WTC11 (cell line): ENCODE data around the gene PLLP. TPM values are rescaled to one million over a fixed set of nuclear protein-coding genes. Genes with fewer than 3 reads are reported as not detected.

Experiments
- ATAC-seq: fragments of 200-7000 bp; cut with Tn5 transposase; 2 replicates; pipeline ENCODE4 v1.10.0; 2021; ENCODE audit warnings: mild to moderate bottlenecking, moderate library complexity
- CTCF ChIA-PET: fragments of 300-600 bp; sonication (Branson Sonifier 250); formaldehyde crosslinking; loops from one replicate; lab custom pipeline; 2021; ENCODE audit warnings: antibody characterized with exemption; lab: Charles Lee
- POLR2A ChIA-PET: fragments of 350-600 bp; sonication (Branson Sonifier 250); formaldehyde crosslinking; loops from one replicate; lab custom pipeline; 2021; ENCODE audit warnings: antibody characterized with exemption; lab: Charles Lee
- DNase-seq: peaks from one replicate; pipeline ENCODE4 v3.0.0; 2021; ENCODE audit warnings: low spot score
- H3K27ac Mint-ChIP-seq: 2 replicates; pipeline ENCODE4 v1.8.0; 2021; ENCODE audit warnings: mixed read lengths
- H3K27me3 Mint-ChIP-seq: 2 replicates; pipeline ENCODE4 v1.8.0; 2021; ENCODE audit warnings: low read depth, mild to moderate bottlenecking, moderate library complexity, mixed read lengths
- H3K36me3 Mint-ChIP-seq: 2 replicates; pipeline ENCODE4 v1.8.0; 2021; ENCODE audit warnings: mixed read lengths
- H3K4me1 Mint-ChIP-seq: 2 replicates; pipeline ENCODE4 v1.8.0; 2022; ENCODE audit warnings: mixed read lengths
- H3K4me3 Mint-ChIP-seq: 2 replicates; pipeline ENCODE4 v1.8.0; 2021; ENCODE audit warnings: mild to moderate bottlenecking, moderate library complexity, mixed read lengths
- H3K9me3 Mint-ChIP-seq: 2 replicates; pipeline ENCODE4 v1.8.0; 2021; ENCODE audit warnings: mixed read lengths
- ATF1 ChIP-seq: sonication (generic); formaldehyde crosslinking; IDR thresholded peaks from 2 replicates; pipeline ENCODE4 v1.8.1; 2023; ENCODE audit warnings: mild to moderate bottlenecking, moderate library complexity, missing genetic modification reagents
- EMX1 ChIP-seq: fragments of 250-450 bp; sonication (Bioruptor Pico); IDR thresholded peaks from 2 replicates; pipeline ENCODE4 v1.8.0; 2021; ENCODE audit warnings: mild to moderate bottlenecking
- FOXP1 ChIP-seq: sonication (generic); formaldehyde crosslinking; IDR thresholded peaks from 2 replicates; pipeline ENCODE4 v1.8.0; 2022; ENCODE audit warnings: missing genetic modification reagents, mild to moderate bottlenecking, moderate library complexity, borderline replicate concordance
- GTF2I ChIP-seq: fragments of 250-450 bp; sonication (Bioruptor Pico); conservative IDR thresholded peaks from 2 replicates; pipeline ENCODE4 v1.4.0; 2021; ENCODE audit warnings: mild to moderate bottlenecking
- JAZF1 ChIP-seq: fragments of 250-450 bp; sonication (Bioruptor Pico); IDR thresholded peaks from 2 replicates; pipeline ENCODE4 v1.9.0; 2021; ENCODE audit warnings: moderate library complexity, mild to moderate bottlenecking, inconsistent platforms
- KAT7 ChIP-seq: sonication (generic); formaldehyde crosslinking; IDR thresholded peaks from 2 replicates; pipeline ENCODE4 v1.8.1; 2023; ENCODE audit warnings: missing genetic modification reagents, mild to moderate bottlenecking, borderline replicate concordance
- MXD4 ChIP-seq: fragments of 250-450 bp; sonication (Bioruptor Pico); IDR thresholded peaks from 2 replicates; pipeline ENCODE4 v1.8.0; 2021; ENCODE audit warnings: mild to moderate bottlenecking, moderate library complexity, borderline replicate concordance
- NR2C2 ChIP-seq: sonication (generic); formaldehyde crosslinking; IDR thresholded peaks from 2 replicates; pipeline ENCODE4 v1.8.0; 2022; ENCODE audit warnings: mild to moderate bottlenecking, missing genetic modification reagents
- RELA ChIP-seq: sonication (generic); formaldehyde crosslinking; IDR thresholded peaks from 2 replicates; pipeline ENCODE4 v1.8.1; 2022; ENCODE audit warnings: missing genetic modification reagents, mild to moderate bottlenecking, borderline replicate concordance
- RORB ChIP-seq: fragments of 250-450 bp; sonication (Bioruptor Pico); IDR thresholded peaks from 2 replicates; pipeline ENCODE4 v1.9.0; 2021; ENCODE audit warnings: mild to moderate bottlenecking
- SMAD3 ChIP-seq: sonication (generic); formaldehyde crosslinking; IDR thresholded peaks from 2 replicates; pipeline ENCODE4 v1.8.0; 2022; ENCODE audit warnings: missing genetic modification reagents, mild to moderate bottlenecking, borderline replicate concordance
- SMAD4 ChIP-seq: sonication (generic); formaldehyde crosslinking; IDR thresholded peaks from 2 replicates; pipeline ENCODE4 v1.8.0; 2022; ENCODE audit warnings: mild to moderate bottlenecking, missing genetic modification reagents
- TP53 ChIP-seq: sonication (generic); formaldehyde crosslinking; IDR thresholded peaks from 2 replicates; pipeline ENCODE4 v1.8.1; 2023; ENCODE audit warnings: mild to moderate bottlenecking, missing genetic modification reagents
- USF2 ChIP-seq: sonication (generic); formaldehyde crosslinking; IDR thresholded peaks from 2 replicates; pipeline ENCODE4 v1.8.1; 2023; ENCODE audit warnings: mild to moderate bottlenecking, missing genetic modification reagents, moderate library complexity
- ZNF423 ChIP-seq: fragments of 250-450 bp; sonication (Bioruptor Pico); IDR thresholded peaks from 2 replicates; pipeline ENCODE4 v2.1.2; 2022; ENCODE audit warnings: mild to moderate bottlenecking, moderate library complexity
- ZNF532 ChIP-seq: fragments of 250-450 bp; sonication (Bioruptor Pico); IDR thresholded peaks from 2 replicates; pipeline ENCODE4 v1.9.0; 2021; ENCODE audit warnings: mild to moderate bottlenecking, borderline replicate concordance
- total RNA-seq: library from RNA; stranded (reverse); gene quantifications from 3 replicates; pipeline ENCODE4 v1.2.3, GENCODE V29; 2021
- TF ChIP-seq, protein P1 (sequence below): sonication (generic); formaldehyde crosslinking; IDR thresholded peaks from 2 replicates; pipeline ENCODE4 v1.8.0; 2022; ENCODE audit warnings: mild to moderate bottlenecking, missing genetic modification reagents
- TF ChIP-seq, protein P2 (sequence below): sonication (generic); formaldehyde crosslinking; IDR thresholded peaks from 2 replicates; pipeline ENCODE4 v1.8.1; 2023; ENCODE audit warnings: mild to moderate bottlenecking, missing genetic modification reagents, moderate library complexity

PLLP gene
- total RNA-seq, 1 experiment from 2014 or later, result 2.8 TPM

- TF ChIP-seq ZNF532 (CRISPR knock-in tag), result no peak
- no peak for TF ChIP-seq NR2C2
- no peak for TF ChIP-seq FOXP1 (CRISPR knock-in tag)
- no peak for TF ChIP-seq EMX1 (CRISPR knock-in tag)
These were observed 30.9 kb upstream of the PLLP start (continued) for GRCh38 chr16:57315416-57315815.

DNA sequence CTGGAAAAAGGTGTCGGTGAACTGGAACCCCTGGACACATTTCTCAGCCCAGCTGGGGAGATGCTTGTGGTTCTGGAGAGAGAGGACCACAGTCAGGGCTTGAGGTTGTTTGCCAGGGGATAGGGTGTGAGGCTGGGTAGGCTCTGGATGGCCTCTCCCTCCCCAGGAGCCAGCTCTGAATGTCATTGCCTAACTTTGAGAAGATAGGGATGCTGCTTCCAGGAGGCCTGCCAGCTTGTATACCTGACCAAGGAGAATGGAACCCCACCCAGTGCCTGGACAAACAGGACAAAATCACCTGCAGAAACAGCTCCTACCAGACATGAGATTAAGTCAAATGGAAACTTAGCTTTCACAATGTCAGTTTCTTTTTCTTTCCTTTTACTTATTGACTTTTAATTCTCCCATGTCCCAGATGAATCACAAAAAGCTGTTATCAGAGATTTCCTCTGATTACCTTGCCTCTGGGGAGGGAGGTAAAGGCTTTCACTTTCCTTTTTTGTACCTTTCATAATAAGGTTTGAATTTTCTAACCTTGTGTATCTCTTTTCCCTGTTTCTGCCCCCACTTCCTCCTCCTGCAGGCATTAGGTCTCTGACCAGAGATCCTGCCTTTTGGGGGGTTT lies 29.8 kb upstream of the PLLP start:
- no peak overlapping the region for H3K4me3 Mint-ChIP-seq
- no peaks in the 10 kb centered on the region for H3K9me3 Mint-ChIP-seq
- ChIA-PET POLR2A (interaction anchor here (0.6 to 0.9 kb wide), 2 partner anchors 10 to 14 kb away, joined by 3 read pairs; no protein-coding TSS in a partner anchor), CTCF (interaction anchor here (0.6 to 2.2 kb wide), 4 partner anchors 13 to 103 kb away, joined by 3 to 17 read pairs (median 4); no protein-coding TSS in a partner anchor)
- no peaks in the 10 kb centered on the region; the same call in 1 of the 2 replicates for H3K27me3 Mint-ChIP-seq
- no peak for DNase-seq
- peaks cover 23% of the 10 kb centered on the region for H3K4me1 Mint-ChIP-seq
- TF ChIP-seq USF2 (CRISPR knock-in tag), result no peak
- TF ChIP-seq, protein P1, sequence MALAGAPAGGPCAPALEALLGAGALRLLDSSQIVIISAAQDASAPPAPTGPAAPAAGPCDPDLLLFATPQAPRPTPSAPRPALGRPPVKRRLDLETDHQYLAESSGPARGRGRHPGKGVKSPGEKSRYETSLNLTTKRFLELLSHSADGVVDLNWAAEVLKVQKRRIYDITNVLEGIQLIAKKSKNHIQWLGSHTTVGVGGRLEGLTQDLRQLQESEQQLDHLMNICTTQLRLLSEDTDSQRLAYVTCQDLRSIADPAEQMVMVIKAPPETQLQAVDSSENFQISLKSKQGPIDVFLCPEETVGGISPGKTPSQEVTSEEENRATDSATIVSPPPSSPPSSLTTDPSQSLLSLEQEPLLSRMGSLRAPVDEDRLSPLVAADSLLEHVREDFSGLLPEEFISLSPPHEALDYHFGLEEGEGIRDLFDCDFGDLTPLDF (CRISPR knock-in tag), result no peak
- no peak for TF ChIP-seq SMAD3 (CRISPR knock-in tag)
- no peak for TF ChIP-seq SMAD4 (CRISPR knock-in tag)
- no peak for TF ChIP-seq KAT7 (CRISPR knock-in tag)
- TF ChIP-seq JAZF1 (CRISPR knock-in tag), result no peak
- no peak for TF ChIP-seq ZNF423 (CRISPR knock-in tag)
- no peak for TF ChIP-seq GTF2I (CRISPR knock-in tag)
- TF ChIP-seq RORB (CRISPR knock-in tag), result no peak
- ATAC-seq, result no peak
- no peaks in the 10 kb centered on the region for H3K36me3 Mint-ChIP-seq
- H3K27ac Mint-ChIP-seq, result no peak overlapping the region

DNA sequence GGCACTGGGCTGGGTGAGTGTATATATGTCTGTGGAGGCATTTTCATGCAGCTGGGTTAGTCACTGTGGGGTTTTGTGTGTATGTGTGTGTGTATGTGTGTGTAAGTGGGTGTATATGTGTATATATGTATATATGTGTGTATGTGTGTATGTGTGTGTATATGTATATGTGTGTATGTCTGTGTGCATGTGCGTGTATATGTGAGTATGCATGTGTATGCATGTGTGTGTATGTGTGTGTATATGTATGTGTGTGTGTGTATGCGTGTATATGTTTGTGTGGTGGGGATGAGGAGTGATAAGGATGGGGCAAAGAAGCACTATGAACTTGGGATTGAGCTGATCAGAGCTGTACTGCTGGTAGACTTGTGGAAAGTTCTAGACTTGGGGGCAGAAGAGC lies 29.0 kb upstream of the PLLP start:
- Mint-ChIP-seq H3K27ac (no peak overlapping the region), H3K36me3 (no peaks in the 10 kb centered on the region), H3K4me3 (no peak overlapping the region), H3K27me3 (no peaks in the 10 kb centered on the region; the same call in 1 of the 2 replicates), H3K9me3 (no peaks in the 10 kb centered on the region), H3K4me1 (peaks cover 20% of the 10 kb centered on the region)
- CTCF ChIA-PET, result interaction anchor here (0.6 to 2.2 kb wide), 3 partner anchors 12 to 104 kb away, joined by 3 to 17 read pairs (median 4); no protein-coding TSS in a partner anchor
- no peak for DNase-seq
- ATAC-seq, result no peak
- no peak for TF ChIP-seq SMAD3 (CRISPR knock-in tag)
- TF ChIP-seq MXD4 (CRISPR knock-in tag), result no peak
- no peak for TF ChIP-seq TP53
- TF ChIP-seq RELA (CRISPR knock-in tag), result no peak
- no peak for TF ChIP-seq ATF1 (CRISPR knock-in tag)
- TF ChIP-seq, protein P2, sequence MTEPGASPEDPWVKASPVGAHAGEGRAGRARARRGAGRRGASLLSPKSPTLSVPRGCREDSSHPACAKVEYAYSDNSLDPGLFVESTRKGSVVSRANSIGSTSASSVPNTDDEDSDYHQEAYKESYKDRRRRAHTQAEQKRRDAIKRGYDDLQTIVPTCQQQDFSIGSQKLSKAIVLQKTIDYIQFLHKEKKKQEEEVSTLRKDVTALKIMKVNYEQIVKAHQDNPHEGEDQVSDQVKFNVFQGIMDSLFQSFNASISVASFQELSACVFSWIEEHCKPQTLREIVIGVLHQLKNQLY (CRISPR knock-in tag), result no peak
- POLR2A ChIA-PET, result interaction anchor here (0.6 to 0.9 kb wide), 2 partner anchors 11 to 13 kb away, joined by 3 read pairs; no protein-coding TSS in a partner anchor
